Cardiac muscle cell (in vitro differentiated cells and primary cell): ENCODE data around the gene ATG16L2. TPM values are rescaled to one million over a fixed set of nuclear protein-coding genes. Genes with fewer than 3 reads are reported as not detected.

Source experiments
- DNase-seq, 2 donors: peaks; one replicate each; pipeline versions ENCODE4 v3.0.0 to v3.0.0-alpha.2; 2010 to 2017; ENCODE audit warnings: low read depth in 1 of 2, low spot score in 1 of 2
- H3K27ac ChIP-seq: fragments of 200-600 bp; sonication (generic); 2 replicates; pipeline ENCODE4 v1.5.1; 2016
- H3K27me3 ChIP-seq: fragments of 200-600 bp; sonication (generic); 2 replicates; pipeline ENCODE4 v1.6.0; 2016; ENCODE audit warnings: control low read depth
- H3K36me3 ChIP-seq: fragments of 200-600 bp; sonication (generic); 2 replicates; pipeline ENCODE4 v1.5.1; 2016; ENCODE audit warnings: control low read depth
- H3K4me1 ChIP-seq: fragments of 200-600 bp; sonication (generic); 2 replicates; pipeline ENCODE4 v1.8.1; 2017; ENCODE audit warnings: low read depth, mild to moderate bottlenecking, mixed run types
- H3K4me3 ChIP-seq: fragments of 200-600 bp; sonication (generic); 2 replicates; pipeline ENCODE4 v1.5.1; 2016; ENCODE audit warnings: mild to moderate bottlenecking
- H3K9me3 ChIP-seq: fragments of 200-600 bp; sonication (generic); 2 replicates; pipeline ENCODE4 v1.5.1; 2017; ENCODE audit warnings: low read depth, mild to moderate bottlenecking, control low read depth
- CTCF ChIP-seq: IDR thresholded peaks from 2 replicates; pipeline ENCODE4 v1.5.1; 2012; ENCODE audit warnings: low read depth, mild to moderate bottlenecking, low read length
- polyA plus RNA-seq: library from polyadenylated mRNA; unstranded; fragments of >200 nt; fragmentation: Nextera tagmentation; extraction: Ambion mirVana; gene quantifications from 2 replicates; pipeline ENCODE4 v1.2.1, GENCODE V29; 2016
- total RNA-seq: library from RNA; depleted of rRNA; stranded (reverse); fragments of >200 nt; gene quantifications from 2 replicates; pipeline ENCODE4 v1.2.3, GENCODE V29; 2016

The ATG16L2 gene
- total and polyA plus RNA-seq, 2 experiments from 2014 or later = 47.8 to 66.8 TPM

- peak in 1 of 2 donors; percentile 49 for DNase-seq
- Histone ChIP-seq H3K4me1 (peaks cover 15% of the 10 kb centered on the region), H3K4me3 (no peak overlapping the region), H3K27me3 (no peaks in the 10 kb centered on the region), H3K9me3 (no peaks in the 10 kb centered on the region), H3K36me3 (no peaks in the 10 kb centered on the region), H3K27ac (no peak overlapping the region)
- TF ChIP-seq CTCF = no peak
These were observed 13.9 kb downstream of the ATG16L2 start for GRCh38 chr11:72828081-72828567.

GRCh38 chr11:72828692-72829101, 14.5 kb downstream of the ATG16L2 start:
- TF ChIP-seq CTCF = no peak
- Histone ChIP-seq H3K9me3 (no peaks in the 10 kb centered on the region), H3K4me3 (no peak overlapping the region), H3K27ac (no peak overlapping the region), H3K27me3 (no peaks in the 10 kb centered on the region), H3K4me1 (peaks cover 15% of the 10 kb centered on the region), H3K36me3 (no peaks in the 10 kb centered on the region)
- DNase-seq = no peak

- H3K4me1 ChIP-seq = peaks cover 16% of the 10 kb centered on the region
- no peaks in the 10 kb centered on the region for H3K36me3 ChIP-seq
- TF ChIP-seq CTCF = no peak
- no peak overlapping the region for H3K4me3 ChIP-seq
- no peaks in the 10 kb centered on the region for H3K27me3 ChIP-seq
- no peaks in the 10 kb centered on the region for H3K9me3 ChIP-seq
- no peak overlapping the region for H3K27ac ChIP-seq
- no peak for DNase-seq
These were observed 15.0 kb downstream of the ATG16L2 start for GRCh38 chr11:72829178-72829577.

- H3K27ac ChIP-seq = no peak overlapping the region
- no peaks in the 10 kb centered on the region for H3K27me3 ChIP-seq
- H3K4me1 ChIP-seq = peaks cover 22% of the 10 kb centered on the region
- H3K4me3 ChIP-seq = no peak overlapping the region
- no peaks in the 10 kb centered on the region for H3K36me3 ChIP-seq
- no peak for DNase-seq
- H3K9me3 ChIP-seq = no peaks in the 10 kb centered on the region
- no peak for TF ChIP-seq CTCF
These were observed 15.8 kb downstream of the ATG16L2 start for GRCh38 chr11:72829884-72830533.

- peak; percentile 98 for TF ChIP-seq CTCF
- DNase-seq = peak; percentile 83 to 87
- Histone ChIP-seq H3K27me3 (no peaks in the 10 kb centered on the region), H3K9me3 (no peaks in the 10 kb centered on the region), H3K4me3 (no peak overlapping the region), H3K36me3 (no peaks in the 10 kb centered on the region), H3K4me1 (peaks cover 30% of the 10 kb centered on the region), H3K27ac (peak overlapping the region; percentile 12)
These were observed 17.5 kb downstream of the ATG16L2 start for GRCh38 chr11:72831521-72832300.
